Stimulated activated effector memory CD8-positive, alpha-beta T cell treated with anti-CD3 and anti-CD28 coated beads, Interleukin-12 subunit alpha, Interleukin-12 subunit beta, amount 100 ng/mL, for 72 hours (primary cell): Measurements from ENCODE around the gene OR51A7.
"Not testable (repeated sequence)": the region's sequence is repeated elsewhere in the genome, so short reads cannot be mapped to it uniquely, and the experiment has no call there.

Source experiments
- ATAC-seq: fragments of 150-1000 bp; cut with Tn5 transposase; 2 replicates; pipeline ENCODE4 v1.10.0; 2021
- DNase-seq, 2 donors: peaks; one replicate each; pipeline ENCODE4 v3.0.0; 2021 to 2022; ENCODE audit warnings: low spot score in 2 of 2
- H3K27ac Mint-ChIP-seq: one replicate; pipeline ENCODE4 v1.8.0; 2022; ENCODE audit warnings: mild to moderate bottlenecking, mixed read lengths
- H3K36me3 Mint-ChIP-seq: one replicate; pipeline ENCODE4 v1.8.0; 2022; ENCODE audit warnings: mild to moderate bottlenecking, mixed read lengths
- H3K4me1 Mint-ChIP-seq: one replicate; pipeline ENCODE4 v1.8.0; 2022; ENCODE audit warnings: mixed read lengths
- H3K4me3 Mint-ChIP-seq: one replicate; pipeline ENCODE4 v1.8.0; 2022; ENCODE audit warnings: mild to moderate bottlenecking, mixed read lengths
- H3K9me3 Mint-ChIP-seq: one replicate; pipeline ENCODE4 v1.8.0; 2022; ENCODE audit warnings: mixed read lengths

The OR51A7 gene

GRCh38 chr11:4921796-4922195 is 18.2 kb downstream of the OR51A7 start:
- no peak for ATAC-seq
- no peak for DNase-seq
- H3K36me3 Mint-ChIP-seq = no peaks in the 10 kb centered on the region
- H3K4me1 Mint-ChIP-seq = no peaks in the 10 kb centered on the region
- peaks cover 6% of the 10 kb centered on the region for H3K9me3 Mint-ChIP-seq
- no peak overlapping the region for H3K4me3 Mint-ChIP-seq
- H3K27ac Mint-ChIP-seq = no peak overlapping the region

- DNase-seq = no peak
- H3K27ac Mint-ChIP-seq = no peak overlapping the region
- H3K36me3 Mint-ChIP-seq = no peaks in the 10 kb centered on the region
- ATAC-seq = no peak
- no peak overlapping the region for H3K4me3 Mint-ChIP-seq
- no peaks in the 10 kb centered on the region for H3K4me1 Mint-ChIP-seq
- H3K9me3 Mint-ChIP-seq = peaks cover 6% of the 10 kb centered on the region
These were observed 18.7 kb downstream of the OR51A7 start for GRCh38 chr11:4922304-4922703.

- ATAC-seq = no peak
- H3K36me3 Mint-ChIP-seq = no peaks in the 10 kb centered on the region
- no peak within 1 kb of the TSS for H3K27ac Mint-ChIP-seq
- H3K9me3 Mint-ChIP-seq = peaks cover 6% of the 10 kb centered on the region
- H3K4me1 Mint-ChIP-seq = no peaks in the 10 kb centered on the region
- no peak within 1 kb of the TSS for H3K4me3 Mint-ChIP-seq
- DNase-seq = no peak
These were observed 20.7 kb downstream of the OR51A7 start, which contains the start of gene OR51G1 for GRCh38 chr11:4924239-4924638. TSS of gene OR51G1 (minus strand) at chr11:4924339. CDS start at chr11:4924339, 0 bp downstream.

GRCh38 chr11:4926608-4927007 is 23.0 kb downstream of the OR51A7 start:
- no peak for DNase-seq
- H3K4me1 Mint-ChIP-seq = no peaks in the 10 kb centered on the region
- H3K9me3 Mint-ChIP-seq = peaks cover 8% of the 10 kb centered on the region
- H3K36me3 Mint-ChIP-seq = no peaks in the 10 kb centered on the region
- no peak for ATAC-seq
- no peak overlapping the region for H3K4me3 Mint-ChIP-seq
- H3K27ac Mint-ChIP-seq = no peak overlapping the region

- H3K4me3 Mint-ChIP-seq = no peak overlapping the region
- no peaks in the 10 kb centered on the region for H3K36me3 Mint-ChIP-seq
- H3K9me3 Mint-ChIP-seq = peaks cover 6% of the 10 kb centered on the region
- no peak overlapping the region for H3K27ac Mint-ChIP-seq
- ATAC-seq (no peak), DNase-seq (no peak)
- no peaks in the 10 kb centered on the region for H3K4me1 Mint-ChIP-seq
These were observed 29.2 kb downstream of the OR51A7 start for GRCh38 chr11:4932751-4933150.

- H3K9me3 Mint-ChIP-seq = peaks cover 5% of the 10 kb centered on the region
- H3K4me3 Mint-ChIP-seq = no peak overlapping the region
- DNase-seq = no peak
- H3K27ac Mint-ChIP-seq = no peak overlapping the region
- no peak for ATAC-seq
- H3K4me1 Mint-ChIP-seq = no peaks in the 10 kb centered on the region
- no peaks in the 10 kb centered on the region for H3K36me3 Mint-ChIP-seq
These were observed 33.2 kb downstream of the OR51A7 start for GRCh38 chr11:4936745-4937144.

GRCh38 chr11:4947505-4947904 is 43.9 kb downstream of the OR51A7 start, which contains the start of gene OR51A4:
TSS of gene OR51A4 (minus strand) at chr11:4947605. CDS start at chr11:4947100, 505 bp downstream.
- Mint-ChIP-seq H3K9me3 (no peaks in the 10 kb centered on the region), H3K36me3 (no peaks in the 10 kb centered on the region), H3K4me1 (no peaks in the 10 kb centered on the region), H3K27ac (no peak within 1 kb of the TSS), H3K4me3 (no peak within 1 kb of the TSS)
- no peak for ATAC-seq
- DNase-seq = no peak

GRCh38 chr11:4955613-4956012 is 52.0 kb downstream of the OR51A7 start, which contains the start of gene OR51A2:
TSS of gene OR51A2 (minus strand) at chr11:4955713. CDS start at chr11:4955713, 0 bp downstream.
- H3K27ac Mint-ChIP-seq, H3K9me3 Mint-ChIP-seq, DNase-seq, H3K4me3 Mint-ChIP-seq, H3K4me1 Mint-ChIP-seq, ATAC-seq, H3K36me3 Mint-ChIP-seq: not testable (repeated sequence)

GRCh38 chr11:4957396-4957795 is 53.8 kb downstream of the OR51A7 start:
- no peak overlapping the region for H3K4me3 Mint-ChIP-seq
- ATAC-seq (no peak), DNase-seq (no peak)
- H3K4me1 Mint-ChIP-seq = no peaks in the 10 kb centered on the region
- peaks cover 6% of the 10 kb centered on the region for H3K9me3 Mint-ChIP-seq
- H3K36me3 Mint-ChIP-seq = no peaks in the 10 kb centered on the region
- H3K27ac Mint-ChIP-seq = no peak overlapping the region
